Stimulated activated CD4-positive, alpha-beta T cell treated with anti-CD3 and anti-CD28 coated beads, Interleukin-12 subunit alpha, Interleukin-12 subunit beta, amount 100 ng/mL, for 48 hours (primary cell): ENCODE measurements around the gene DBR1.

Source experiments
- DNase-seq, 3 donors: peaks; one replicate each; pipeline ENCODE4 v3.0.0-alpha.2; 2020; ENCODE audit warnings: low read depth in 2 of 3, low spot score in 1 of 3

The DBR1 gene

DNA sequence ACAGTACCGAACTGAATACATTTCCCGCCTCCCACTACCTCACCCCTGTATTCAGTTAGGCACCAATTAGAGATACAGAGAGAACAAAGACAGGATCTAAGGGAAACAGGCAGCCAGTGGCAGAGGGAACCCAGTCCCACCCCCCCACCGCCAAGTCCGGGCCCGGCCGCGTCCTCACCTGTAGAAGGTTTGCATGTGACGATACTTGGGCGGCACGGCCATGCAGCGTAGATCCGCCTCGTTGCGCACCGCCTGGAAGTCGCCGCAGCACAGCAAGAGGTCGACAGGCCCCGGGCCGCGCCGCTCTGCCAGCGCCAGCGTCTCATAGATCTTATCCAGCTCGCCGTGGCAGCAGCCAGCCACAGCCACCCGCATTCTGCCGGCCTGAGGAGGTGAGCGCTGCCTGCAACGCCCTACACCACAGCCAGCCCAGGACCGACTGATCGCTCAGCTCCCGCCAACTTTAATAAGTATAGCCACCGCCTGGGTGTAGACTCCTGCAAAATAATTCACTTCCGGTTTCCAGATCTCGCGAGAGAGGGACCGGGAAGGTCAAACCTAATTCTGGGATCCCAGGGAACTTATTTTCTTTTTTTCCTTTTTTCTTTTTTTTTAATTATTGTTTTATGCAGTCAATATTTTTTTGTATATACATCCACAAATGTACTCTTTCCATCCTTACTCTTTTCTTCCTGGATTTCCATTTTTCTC lies at the start of gene DBR1:
TSS of gene DBR1 (minus strand) at position 501 of the 711 bp plus-strand sequence. CDS start at position 375, 126 bp downstream.
- DNase-seq: peak; percentile 63 to 82 (median 68)

- no peak for DNase-seq
Measured at GRCh38 chr3:138222942-138223287, 48.2 kb upstream of the DBR1 start.

GRCh38 chr3:138222131-138222941 lies 47.6 kb upstream of the DBR1 start:
- DNase-seq: no peak

- DNase-seq: no peak
Measured at GRCh38 chr3:138220788-138221187, 46.1 kb upstream of the DBR1 start.

DNA sequence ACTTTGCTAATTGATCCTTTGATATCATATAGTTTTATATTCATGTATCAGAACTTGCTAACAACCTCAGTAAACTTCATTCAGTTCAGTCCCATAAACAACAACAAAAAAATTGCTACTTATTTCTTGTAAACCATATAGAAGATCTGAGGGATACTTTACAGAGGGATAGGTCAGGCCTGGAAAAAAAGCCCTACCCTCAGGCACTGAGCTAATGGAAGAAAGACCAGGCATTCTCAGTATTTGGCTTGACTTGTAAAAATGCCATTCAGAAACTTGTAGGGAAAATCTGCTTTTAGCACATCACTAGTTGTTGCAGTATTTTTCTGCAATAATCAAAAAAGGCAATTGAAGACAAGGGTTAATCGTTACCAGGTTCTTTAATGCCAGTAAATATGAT lies 45.5 kb upstream of the DBR1 start:
- DNase-seq: no peak

GRCh38 chr3:138219255-138219654 lies 44.5 kb upstream of the DBR1 start:
- DNase-seq: no peak

DNA sequence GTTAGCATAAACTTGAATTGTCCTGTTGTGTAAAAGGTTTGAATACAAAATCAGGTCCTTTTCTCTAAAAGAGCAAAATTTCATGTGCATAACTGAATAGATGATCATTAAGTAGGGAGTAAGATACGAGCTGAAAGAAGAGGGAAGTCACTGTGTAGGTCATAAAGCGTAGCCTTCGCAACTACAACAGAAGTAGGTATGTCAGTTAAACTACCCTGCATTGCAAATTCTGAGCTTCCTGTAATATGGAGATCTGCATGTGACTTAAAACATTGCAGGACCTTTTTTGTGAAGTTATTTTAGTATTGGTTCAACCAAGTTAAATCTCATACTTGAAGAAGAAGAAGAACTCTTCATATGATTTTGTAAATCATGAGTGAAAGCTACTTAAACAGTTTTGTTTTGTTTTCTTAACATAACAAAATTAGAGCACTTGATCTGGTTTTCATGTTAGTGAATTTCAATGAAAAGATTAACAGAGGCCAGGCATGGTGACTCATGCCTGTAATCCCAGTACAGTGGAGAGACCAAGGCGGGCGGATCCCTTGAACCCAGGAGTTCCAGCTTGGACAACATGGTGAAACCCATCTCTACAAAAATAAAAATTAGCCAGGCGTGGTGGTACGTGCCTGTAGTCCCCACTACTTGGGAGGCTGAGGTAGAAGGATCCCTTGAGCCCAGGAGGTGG lies 38.8 kb upstream of the DBR1 start:
- no peak for DNase-seq

DNA sequence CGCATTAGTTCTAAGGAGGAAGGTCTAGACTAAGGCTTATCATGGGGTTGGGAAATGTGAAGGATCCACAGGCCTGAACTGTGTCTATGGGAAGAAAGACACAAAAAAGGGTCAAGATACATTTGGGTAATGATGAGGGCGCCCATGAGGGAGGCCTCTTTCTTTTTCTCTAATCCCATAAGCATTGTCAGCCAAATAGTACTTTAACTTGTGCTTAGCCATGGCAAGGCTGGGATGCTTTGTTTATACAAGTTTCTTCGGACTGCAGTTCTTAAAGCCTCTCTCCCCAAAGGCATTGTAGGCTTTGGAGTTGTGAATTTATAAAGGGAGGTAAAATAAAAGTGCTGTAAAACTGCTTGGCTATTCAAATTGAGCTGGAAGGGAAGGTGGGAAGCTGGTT lies 35.8 kb upstream of the DBR1 start:
- no peak for DNase-seq

- DNase-seq: no peak
Measured at GRCh38 chr3:138206196-138206595, 31.5 kb upstream of the DBR1 start.

- no peak for DNase-seq
Measured at GRCh38 chr3:138205527-138205926, 30.8 kb upstream of the DBR1 start.

GRCh38 chr3:138203938-138204337 lies 29.2 kb upstream of the DBR1 start:
- no peak for DNase-seq

DNA sequence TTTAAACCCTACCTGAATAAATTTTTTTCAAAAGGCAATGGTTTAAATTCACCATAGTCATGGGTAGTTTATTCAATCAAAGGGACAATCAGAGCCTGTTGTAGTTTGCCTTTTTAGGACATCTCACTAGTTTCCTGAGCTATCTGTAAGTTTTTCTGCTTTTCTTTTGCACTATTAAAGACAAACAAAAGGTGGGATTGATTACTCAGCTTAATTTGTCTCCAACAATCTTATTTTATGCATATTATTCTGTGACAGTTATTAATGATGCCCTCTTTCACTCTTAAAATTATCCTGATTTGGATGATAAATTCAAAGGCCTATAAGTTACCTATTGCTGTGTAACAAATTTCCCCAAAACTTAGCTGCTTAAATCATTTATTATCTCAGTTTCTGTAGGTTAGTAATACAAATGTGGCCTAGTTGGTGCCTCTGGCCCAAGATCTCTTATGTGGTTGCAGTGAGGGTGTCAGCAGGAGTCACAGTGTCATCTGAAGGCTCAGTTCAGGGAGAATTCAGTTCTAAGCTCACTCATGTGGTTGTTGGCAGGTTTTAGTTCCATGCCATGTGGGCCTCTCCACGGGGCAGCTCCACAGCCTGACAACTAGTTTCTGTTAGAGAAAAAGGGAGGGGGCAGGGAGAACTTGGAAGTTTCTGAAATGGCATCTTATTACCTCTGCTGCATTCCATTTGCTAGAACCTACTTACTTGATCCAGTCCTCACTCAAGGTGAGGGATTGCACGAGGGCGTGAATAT lies 28.4 kb upstream of the DBR1 start:
- DNase-seq: no peak

DNA sequence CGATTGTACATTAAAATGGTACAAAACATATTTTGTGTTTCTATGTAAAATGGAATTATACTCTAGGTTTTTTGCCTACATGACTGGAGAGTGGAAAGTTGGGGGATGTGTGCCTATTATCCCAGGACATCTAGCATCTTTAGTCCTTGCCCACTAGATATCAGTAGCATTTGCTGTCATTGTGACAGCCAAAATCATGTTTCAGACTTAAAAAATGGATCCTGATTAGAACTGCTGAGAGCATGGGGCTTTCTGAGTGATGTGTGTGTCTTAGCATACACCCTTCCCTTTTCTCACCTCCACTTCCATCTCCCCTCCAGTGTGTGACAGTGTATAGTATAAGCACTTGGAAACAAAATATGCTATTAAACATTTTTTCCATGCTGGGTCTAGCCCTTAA lies 25.7 kb upstream of the DBR1 start:
- DNase-seq: no peak

- DNase-seq: no peak
Measured at GRCh38 chr3:138199851-138200250, 25.1 kb upstream of the DBR1 start.

- no peak for DNase-seq
Measured at GRCh38 chr3:138197524-138197923, 22.8 kb upstream of the DBR1 start.

DNA sequence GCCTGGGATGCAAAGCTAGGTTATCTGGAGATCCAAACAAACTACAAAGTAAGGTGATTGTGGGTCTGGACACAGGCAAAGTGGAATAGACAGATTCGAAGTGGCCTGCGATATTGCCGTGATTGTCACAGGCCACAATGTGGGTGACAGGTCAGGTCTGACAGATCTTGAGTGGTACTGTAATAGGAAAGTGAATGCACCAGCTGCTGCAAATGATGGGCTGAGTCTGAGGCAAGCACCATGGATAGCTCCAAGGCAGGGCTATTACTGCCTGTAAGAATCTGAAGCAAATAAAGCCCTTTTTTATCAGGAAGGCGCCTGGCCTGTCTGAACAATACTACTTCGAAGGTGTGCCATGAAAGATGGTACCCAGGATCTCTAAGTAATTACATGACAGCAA lies 22.3 kb upstream of the DBR1 start:
- no peak for DNase-seq

- DNase-seq: no peak
Measured at GRCh38 chr3:138196023-138196422, 21.3 kb upstream of the DBR1 start.

DNA sequence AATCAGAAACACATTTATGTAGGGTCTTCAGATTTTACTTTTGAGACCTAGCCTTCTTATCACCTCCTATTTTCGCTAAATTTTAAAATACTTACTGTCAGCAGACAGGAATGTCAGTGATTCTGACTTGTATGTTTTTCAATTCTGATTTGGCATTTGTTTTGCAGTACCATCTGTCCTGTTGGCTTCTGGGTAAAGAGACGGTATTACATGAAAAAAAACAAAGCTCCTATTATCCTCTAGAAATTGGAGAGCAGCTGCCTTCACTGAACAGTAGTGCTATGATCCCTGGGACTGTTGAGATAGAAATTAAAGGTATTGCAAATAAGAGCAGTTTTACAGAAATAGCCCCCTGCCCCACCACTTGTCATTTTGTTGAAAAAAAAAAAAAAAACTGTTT lies 20.8 kb upstream of the DBR1 start:
- no peak for DNase-seq

DNA sequence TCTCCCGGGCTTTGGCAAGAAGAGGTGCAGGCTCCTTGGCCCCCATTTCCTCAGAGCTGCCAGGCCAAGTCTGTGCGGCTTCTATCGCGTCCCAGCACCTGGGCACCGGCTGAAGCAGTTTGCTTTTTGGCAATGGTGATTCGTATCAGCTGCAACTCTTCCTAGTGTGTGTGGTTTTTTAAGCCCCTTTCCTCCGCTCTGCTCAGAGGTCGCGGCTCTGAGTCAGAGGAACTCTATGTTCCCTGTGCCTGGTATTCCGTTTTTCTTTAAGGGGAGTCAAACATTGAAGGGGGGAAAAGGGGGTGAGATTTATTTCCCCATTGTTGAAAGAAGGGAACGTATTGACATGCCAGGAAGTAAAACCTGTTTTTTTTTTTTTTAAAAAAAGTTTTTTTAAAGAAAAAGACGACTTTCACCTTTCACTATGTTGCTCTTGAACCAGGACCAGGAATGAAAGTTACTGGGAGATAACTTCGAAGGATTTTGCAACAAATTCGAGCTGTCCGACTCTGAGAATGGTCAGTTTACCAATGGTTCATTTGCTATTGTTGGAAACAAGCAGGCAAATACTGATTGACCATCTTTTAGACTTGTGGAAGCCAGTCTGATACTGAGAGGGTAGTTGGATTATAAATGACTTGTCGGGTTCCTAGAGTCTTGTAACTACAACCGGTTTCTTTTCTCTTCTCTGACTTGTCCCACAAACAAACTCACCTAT lies 13.5 kb upstream of the DBR1 start:
- DNase-seq: no peak

DNA sequence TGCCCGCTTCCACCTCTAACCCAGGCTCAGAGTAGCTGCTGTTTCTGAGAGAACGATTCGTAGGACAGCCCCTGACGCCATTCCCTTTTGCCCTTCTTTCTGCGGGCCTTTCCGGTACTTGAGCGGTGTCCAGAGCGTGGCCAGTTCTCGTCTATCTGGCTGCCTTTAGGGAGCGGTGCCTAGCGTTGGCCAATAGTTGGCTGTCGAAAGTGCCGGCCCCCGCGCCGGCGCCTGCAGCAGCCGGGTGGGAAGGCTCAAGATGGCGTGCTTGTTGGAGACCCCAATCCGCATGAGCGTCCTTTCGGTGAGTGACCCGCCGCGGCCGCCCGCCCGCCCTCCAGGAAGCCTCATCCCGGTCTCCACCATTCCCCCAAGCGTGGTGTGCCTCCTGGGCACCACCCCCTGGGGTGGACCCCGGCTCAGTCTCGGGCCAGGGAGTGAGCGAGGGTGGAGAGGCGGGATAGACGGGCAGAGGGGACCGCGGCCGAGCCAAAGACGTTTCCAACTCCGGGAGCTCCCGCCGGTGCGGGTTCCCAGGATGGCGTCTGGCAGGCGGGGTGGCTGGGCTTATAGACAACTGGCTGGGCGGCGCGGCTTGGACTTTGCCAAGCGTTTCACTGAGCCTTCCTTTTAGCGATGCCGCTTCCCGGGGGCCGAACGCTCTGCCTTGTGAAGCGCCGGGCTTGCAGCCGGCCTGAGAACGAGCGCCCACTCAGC lies 12.7 kb upstream of the DBR1 start, which contains the start of gene ARMC8:
TSS of gene ARMC8 (plus strand) at position 6 of the 717 bp plus-strand sequence. CDS start at position 260, 254 bp downstream.
- peak in 2 of 3 donors; percentile 14 to 45 for DNase-seq
